Measurements from ENCODE around the gene GPANK1. TPM values are rescaled to one million over a fixed set of nuclear protein-coding genes. Genes with fewer than 3 reads are reported as not detected.

The GPANK1 gene
- total RNA-seq, 1 donor from 2014 or later = 15.4 TPM

- no peak for TF ChIP-seq CTCF (IDR thresholded peaks at IDR 0.05)
- intact Hi-C loops (cut with DNase I) = no loop called here
- H3K27ac ChIP-seq = no peak overlapping the region
These were observed 20.9 kb downstream of the GPANK1 start for GRCh38 chr6:31643818-31644454.

GRCh38 chr6:31642798-31643570 lies 21.8 kb downstream of the GPANK1 start:
- ATAC-seq = no peak
- no peaks in the 10 kb centered on the region for H3K9me3 ChIP-seq
- no peak for DNase-seq
- H3K36me3 ChIP-seq = peaks cover 100% of the 10 kb centered on the region
- no peak overlapping the region for H3K4me3 ChIP-seq
- intact Hi-C loops (cut with DNase I) = no loop called here
- H3K4me1 ChIP-seq = no peaks in the 10 kb centered on the region
- H3K27me3 ChIP-seq (ENCODE audit: low read depth) = no peaks in the 10 kb centered on the region
- TF ChIP-seq CTCF (IDR thresholded peaks at IDR 0.05) = no peak
- no peak overlapping the region for H3K27ac ChIP-seq

More at GRCh38 chr6:31643818-31644454, 20.9 kb downstream of the GPANK1 start:
- Histone ChIP-seq H3K9me3 (no peaks in the 10 kb centered on the region), H3K36me3 (peaks cover 100% of the 10 kb centered on the region), H3K4me1 (no peaks in the 10 kb centered on the region), H3K4me3 (no peak overlapping the region), H3K27me3 (ENCODE audit: low read depth) (no peaks in the 10 kb centered on the region)
- peak in 1 of 2 donors; percentile 17 for ATAC-seq
- DNase-seq = no peak

GRCh38 chr6:31641370-31641769 lies 23.4 kb downstream of the GPANK1 start:
- intact Hi-C loops (cut with DNase I) = no loop called here
- Histone ChIP-seq H3K36me3 (peaks cover 100% of the 10 kb centered on the region), H3K9me3 (no peaks in the 10 kb centered on the region), H3K4me3 (no peak overlapping the region), H3K27me3 (ENCODE audit: low read depth) (no peaks in the 10 kb centered on the region), H3K27ac (no peak overlapping the region), H3K4me1 (no peaks in the 10 kb centered on the region)
- ATAC-seq = no peak
- no peak for TF ChIP-seq CTCF (IDR thresholded peaks at IDR 0.05)
- DNase-seq = no peak

- no peak for TF ChIP-seq CTCF (IDR thresholded peaks at IDR 0.05)
- Histone ChIP-seq H3K36me3 (peaks cover 100% of the 10 kb centered on the region), H3K27me3 (ENCODE audit: low read depth) (no peaks in the 10 kb centered on the region), H3K4me1 (no peaks in the 10 kb centered on the region), H3K27ac (no peak overlapping the region), H3K9me3 (no peaks in the 10 kb centered on the region), H3K4me3 (no peak overlapping the region)
- ATAC-seq (no peak), DNase-seq (no peak)
- intact Hi-C loops (cut with DNase I) = no loop called here
These were observed 24.2 kb downstream of the GPANK1 start for GRCh38 chr6:31640612-31641011.

GRCh38 chr6:31639449-31639861 lies 25.3 kb downstream of the GPANK1 start:
- Histone ChIP-seq H3K4me1 (no peaks in the 10 kb centered on the region), H3K36me3 (peaks cover 100% of the 10 kb centered on the region), H3K27me3 (ENCODE audit: low read depth) (no peaks in the 10 kb centered on the region), H3K27ac (no peak overlapping the region), H3K4me3 (no peak overlapping the region), H3K9me3 (no peaks in the 10 kb centered on the region)
- ATAC-seq = no peak
- no peak for DNase-seq
- TF ChIP-seq CTCF (IDR thresholded peaks at IDR 0.05) = no peak
- intact Hi-C loops (cut with DNase I) = no loop called here

Data from lower lobe of right lung (tissue), 2 donors.